NCI-H2227 (cell line): ENCODE measurements around the gene FBXO11.
A peak's percentile ranks its signal among the peaks of the same experiment; 100 is the strongest.
"Not testable (repeated sequence)": the region's sequence is repeated elsewhere in the genome, so short reads cannot be mapped to it uniquely, and the experiment has no call there.

Source experiments
- DNase-seq: peaks from one replicate; lab custom pipeline; 2025; ENCODE audit not compliant: unreplicated experiment; lab: John Stamatoyannopoulos, UW

FBXO11 gene

GRCh38 chr2:47862949-47863348, 43.3 kb downstream of the FBXO11 start:
- DNase-seq, result no peak

- DNase-seq, result not testable (repeated sequence)
Observed at GRCh38 chr2:47853067-47853777, 53.1 kb downstream of the FBXO11 start.

- DNase-seq, result no peak
Observed at GRCh38 chr2:47850198-47850597, 56.1 kb downstream of the FBXO11 start.

- no peak for DNase-seq
Observed at GRCh38 chr2:47849368-47849767, 56.9 kb downstream of the FBXO11 start.

- no peak for DNase-seq
Observed at GRCh38 chr2:47844162-47844561, 62.1 kb downstream of the FBXO11 start.

- no peak for DNase-seq
Observed at GRCh38 chr2:47843407-47843806, 62.9 kb downstream of the FBXO11 start.

GRCh38 chr2:47842846-47843245, 63.5 kb downstream of the FBXO11 start:
- no peak for DNase-seq

GRCh38 chr2:47838686-47839085, 67.6 kb downstream of the FBXO11 start:
- DNase-seq, result no peak

- DNase-seq, result no peak
Observed at GRCh38 chr2:47838249-47838648, 68.0 kb downstream of the FBXO11 start.

- no peak for DNase-seq
Observed at GRCh38 chr2:47833516-47833968, 72.8 kb downstream of the FBXO11 start.

GRCh38 chr2:47822518-47822917, 83.8 kb downstream of the FBXO11 start:
- DNase-seq, result no peak

GRCh38 chr2:47819834-47820233, 86.5 kb downstream of the FBXO11 start:
- DNase-seq, result no peak

- no peak for DNase-seq
Observed at GRCh38 chr2:47818777-47819176, 87.5 kb downstream of the FBXO11 start.

GRCh38 chr2:47815764-47816163, 90.5 kb downstream of the FBXO11 start:
- no peak for DNase-seq

- no peak for DNase-seq
Observed at GRCh38 chr2:47811668-47812067, 94.6 kb downstream of the FBXO11 start.

- DNase-seq, result no peak
Observed at GRCh38 chr2:47810850-47811249, 95.4 kb downstream of the FBXO11 start.

GRCh38 chr2:47809903-47810302, 96.4 kb downstream of the FBXO11 start:
- DNase-seq, result no peak

GRCh38 chr2:47808614-47809013, 97.7 kb downstream of the FBXO11 start:
- DNase-seq, result peak; percentile 48

GRCh38 chr2:47805850-47806249, 100.4 kb downstream of the FBXO11 start:
- DNase-seq, result no peak

- DNase-seq, result no peak
Observed at GRCh38 chr2:47803770-47804169, 102.5 kb downstream of the FBXO11 start.

- DNase-seq, result peak; percentile 9
Observed at GRCh38 chr2:47803363-47803762, 102.9 kb downstream of the FBXO11 start.

- DNase-seq, result no peak
Observed at GRCh38 chr2:47801118-47801517, 105.2 kb downstream of the FBXO11 start.

GRCh38 chr2:47799031-47799609, 107.2 kb downstream of the FBXO11 start:
- DNase-seq, result no peak
